GM12872 (cell line): ENCODE data around the gene VWA8.

Source experiments
- TF ChIP-seq, protein P1 (sequence below): IDR thresholded peaks from 3 replicates; pipeline ENCODE4 v1.5.1; 2011; ENCODE audit warnings: low read depth, mild to moderate bottlenecking, low read length, moderate library complexity; ENCODE audit not compliant: insufficient read depth

VWA8 gene

GRCh38 chr13:41969072-41969471 is 8.2 kb upstream of the VWA8 start:
- TF ChIP-seq, protein P1, sequence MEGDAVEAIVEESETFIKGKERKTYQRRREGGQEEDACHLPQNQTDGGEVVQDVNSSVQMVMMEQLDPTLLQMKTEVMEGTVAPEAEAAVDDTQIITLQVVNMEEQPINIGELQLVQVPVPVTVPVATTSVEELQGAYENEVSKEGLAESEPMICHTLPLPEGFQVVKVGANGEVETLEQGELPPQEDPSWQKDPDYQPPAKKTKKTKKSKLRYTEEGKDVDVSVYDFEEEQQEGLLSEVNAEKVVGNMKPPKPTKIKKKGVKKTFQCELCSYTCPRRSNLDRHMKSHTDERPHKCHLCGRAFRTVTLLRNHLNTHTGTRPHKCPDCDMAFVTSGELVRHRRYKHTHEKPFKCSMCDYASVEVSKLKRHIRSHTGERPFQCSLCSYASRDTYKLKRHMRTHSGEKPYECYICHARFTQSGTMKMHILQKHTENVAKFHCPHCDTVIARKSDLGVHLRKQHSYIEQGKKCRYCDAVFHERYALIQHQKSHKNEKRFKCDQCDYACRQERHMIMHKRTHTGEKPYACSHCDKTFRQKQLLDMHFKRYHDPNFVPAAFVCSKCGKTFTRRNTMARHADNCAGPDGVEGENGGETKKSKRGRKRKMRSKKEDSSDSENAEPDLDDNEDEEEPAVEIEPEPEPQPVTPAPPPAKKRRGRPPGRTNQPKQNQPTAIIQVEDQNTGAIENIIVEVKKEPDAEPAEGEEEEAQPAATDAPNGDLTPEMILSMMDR = no peak

DNA sequence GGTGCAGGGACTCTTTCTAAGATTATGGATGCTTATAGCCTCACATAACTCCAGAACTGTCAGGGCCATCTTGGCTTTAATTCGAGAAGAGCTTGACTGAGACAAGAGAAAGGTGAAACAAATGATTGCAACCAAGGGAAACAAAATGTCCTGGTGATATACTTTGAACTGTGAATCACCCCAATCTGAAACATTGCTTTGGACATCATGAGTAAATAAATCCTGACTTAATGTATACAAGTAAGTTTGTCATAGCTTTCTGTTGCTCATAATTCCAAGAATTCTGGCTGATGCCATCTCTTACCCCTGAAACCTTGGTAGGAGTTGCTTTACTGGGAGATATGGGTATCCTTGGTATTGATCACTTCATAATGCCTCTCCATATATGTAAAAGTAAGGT is 5.8 kb upstream of the VWA8 start:
- TF ChIP-seq, protein P1 = no peak

GRCh38 chr13:41962994-41963393 is 2.1 kb upstream of the VWA8 start:
- TF ChIP-seq, protein P1 = no peak

- TF ChIP-seq, protein P1 = no peak
Observed at GRCh38 chr13:41961466-41961760, 504 bp upstream of the VWA8 start.

DNA sequence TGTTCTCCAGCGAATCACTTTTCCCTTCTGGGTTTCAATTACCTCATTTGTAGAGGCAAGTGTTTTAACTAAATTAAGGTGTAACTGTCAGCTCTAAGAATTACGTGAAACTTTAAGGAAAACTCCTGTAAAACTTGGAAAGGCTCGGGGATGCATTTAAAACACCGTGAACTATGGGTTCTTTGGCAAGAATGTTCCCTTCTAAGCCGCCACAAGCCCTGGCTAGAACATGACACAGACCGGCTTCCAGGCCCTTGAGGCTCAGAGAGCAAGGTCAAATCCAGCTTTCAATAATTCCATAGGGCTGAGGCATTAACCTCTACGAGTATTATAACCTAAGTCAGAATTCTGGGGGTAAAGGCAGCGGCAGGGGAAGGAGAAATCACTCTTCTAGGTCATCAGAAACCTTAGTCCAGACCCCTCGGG is 685 bp downstream of the VWA8 start:
- TF ChIP-seq, protein P1 = no peak

GRCh38 chr13:41956272-41956671 is 4.6 kb downstream of the VWA8 start:
- TF ChIP-seq, protein P1 = no peak

DNA sequence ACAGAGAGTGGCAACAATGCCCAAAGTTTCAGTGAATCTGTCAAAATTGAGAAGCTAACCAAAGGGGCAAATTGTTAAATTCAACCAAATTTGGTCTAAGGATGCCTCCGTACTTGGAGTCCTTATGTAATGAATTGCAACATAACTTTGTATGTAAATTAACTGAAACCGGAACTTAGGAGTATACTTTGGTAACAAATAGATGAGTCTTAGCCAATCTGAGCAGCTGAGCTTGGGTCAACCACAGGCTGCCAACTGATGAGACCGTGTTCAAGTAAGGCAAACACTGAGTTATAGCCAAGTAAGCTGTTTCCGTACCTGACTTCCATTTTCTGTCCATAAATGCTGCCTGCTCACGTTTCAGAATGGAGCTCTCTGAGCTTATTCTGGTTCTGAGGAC is 5.3 kb downstream of the VWA8 start:
- TF ChIP-seq, protein P1 = no peak

DNA sequence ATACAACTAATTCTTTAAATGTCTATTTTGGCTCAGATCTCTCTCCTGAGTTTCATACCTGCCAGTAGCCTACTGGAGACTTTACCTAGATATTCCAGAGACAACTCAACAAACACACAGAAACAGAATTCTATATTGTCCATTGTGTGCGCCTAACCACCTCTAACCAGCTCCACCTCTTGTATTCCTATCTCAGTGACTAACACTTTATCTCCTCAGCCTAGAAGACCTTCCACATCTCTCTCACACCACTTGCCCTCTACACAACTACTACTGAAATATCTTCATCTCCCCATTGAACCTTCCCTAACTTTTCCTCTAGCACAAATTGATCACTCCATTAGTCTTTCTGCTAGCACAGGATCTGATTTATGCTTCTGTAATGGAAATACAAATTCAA is 6.7 kb downstream of the VWA8 start:
- TF ChIP-seq, protein P1 = no peak
